ENCODE data around the gene RBM5.
"Not testable (repeated sequence)": the region's sequence is repeated elsewhere in the genome, so short reads cannot be mapped to it uniquely, and the experiment has no call there.

The RBM5 gene

GRCh38 chr3:50088725-50089608 is at the start of gene RBM5:
RBM5 (plus strand) TSS chr3:50088919; CDS start chr3:50090435, 1,516 bp downstream.
- peak; percentile 66 for DNase-seq

DNA sequence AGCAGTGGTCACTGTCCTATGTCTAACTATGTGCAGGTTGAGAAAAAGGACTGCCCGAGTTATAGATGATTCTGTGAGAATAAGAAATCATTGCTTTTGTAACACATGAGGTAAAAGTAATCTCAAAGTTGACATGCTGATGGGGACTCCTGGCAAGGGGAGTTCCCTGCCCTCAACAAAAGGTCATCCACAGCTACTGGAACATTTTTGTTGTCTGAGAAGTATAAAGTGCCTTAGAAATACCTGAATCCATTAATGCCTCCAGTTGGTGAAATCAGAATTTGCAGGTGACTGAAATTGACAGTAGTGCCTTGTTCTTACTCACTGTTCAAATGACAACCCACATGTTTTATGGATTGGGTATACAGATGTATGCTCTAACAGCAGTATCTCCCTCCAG is 43.7 kb upstream of the RBM5 start:
- DNase-seq, result no peak

GRCh38 chr3:50047426-50047825 is 41.3 kb upstream of the RBM5 start:
- no peak for DNase-seq

DNA sequence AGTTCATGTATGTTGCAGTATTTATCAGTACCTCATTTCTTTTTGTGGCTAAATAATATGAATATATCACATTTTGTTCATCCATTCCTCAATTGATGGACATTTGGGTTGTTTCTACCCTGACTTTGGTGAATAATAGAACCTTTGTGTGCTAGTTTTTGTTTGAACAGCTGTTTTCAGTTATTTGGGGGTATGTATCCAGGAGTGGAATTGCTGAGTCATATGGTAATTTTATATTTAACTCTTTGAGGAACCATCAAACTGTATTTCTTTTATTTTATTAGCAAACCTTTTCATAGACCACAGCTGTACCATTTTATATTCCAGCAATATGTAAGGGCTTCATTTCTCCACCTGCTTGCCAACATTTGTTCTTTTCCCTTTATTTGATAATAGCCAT is 38.4 kb upstream of the RBM5 start:
- no peak for DNase-seq

DNA sequence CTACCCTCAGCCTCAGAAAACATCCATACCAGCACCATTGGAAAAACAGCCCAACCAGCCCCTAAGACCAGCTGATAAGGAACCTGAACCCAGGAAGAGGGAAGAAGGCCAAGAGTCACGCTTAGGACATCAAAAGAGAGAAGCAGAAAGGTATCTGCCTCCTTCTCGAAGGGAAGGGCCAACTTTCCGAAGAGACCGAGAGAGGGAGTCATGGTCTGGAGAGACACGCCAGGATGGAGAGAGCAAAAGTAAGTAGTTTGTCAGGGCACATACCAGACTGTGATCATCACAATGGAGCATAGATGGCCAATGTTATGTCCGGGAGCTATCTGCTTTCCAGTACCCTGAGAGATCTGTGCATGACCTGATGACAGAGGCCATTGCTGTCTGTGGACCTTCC is 31.0 kb upstream of the RBM5 start:
- no peak for DNase-seq

DNA sequence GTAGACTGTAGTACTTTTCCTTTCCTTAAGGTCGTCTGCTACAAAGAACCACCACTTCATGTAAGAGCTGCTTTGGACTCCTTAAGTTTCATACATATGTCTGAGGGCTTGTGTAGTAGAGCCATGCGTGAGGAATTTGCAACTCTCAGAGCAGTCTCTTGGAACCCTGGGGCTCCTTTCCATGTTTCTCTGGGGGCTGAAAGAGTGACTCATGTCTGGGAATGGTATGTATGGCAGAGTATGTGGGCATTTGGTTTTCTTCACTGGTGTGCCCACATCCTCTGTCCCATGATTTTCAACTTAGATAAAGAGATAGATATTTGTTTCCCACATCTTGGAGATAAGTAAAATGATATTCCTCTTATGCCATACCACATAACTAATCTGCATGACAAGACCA is 20.6 kb upstream of the RBM5 start:
- no peak for DNase-seq

DNA sequence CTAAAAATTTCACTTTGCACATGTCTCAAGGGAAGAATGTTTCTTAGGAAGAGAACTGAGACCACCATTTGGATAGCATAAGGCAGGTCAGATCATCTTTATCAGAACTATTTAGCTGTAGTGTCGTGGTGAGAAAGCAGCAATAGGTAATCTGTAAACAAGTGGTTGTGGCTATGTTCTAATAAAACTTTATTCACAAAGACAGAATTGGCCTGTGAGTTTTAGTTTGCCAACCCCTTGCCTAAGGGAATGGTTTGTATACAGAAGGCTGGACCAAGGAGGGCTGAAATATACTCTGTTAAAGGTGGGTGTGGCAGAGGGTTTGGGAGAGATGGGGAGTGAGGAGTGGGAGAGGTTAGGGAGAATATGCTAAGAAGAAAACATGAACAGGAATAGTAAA is 10.6 kb upstream of the RBM5 start:
- DNase-seq, result no peak

DNA sequence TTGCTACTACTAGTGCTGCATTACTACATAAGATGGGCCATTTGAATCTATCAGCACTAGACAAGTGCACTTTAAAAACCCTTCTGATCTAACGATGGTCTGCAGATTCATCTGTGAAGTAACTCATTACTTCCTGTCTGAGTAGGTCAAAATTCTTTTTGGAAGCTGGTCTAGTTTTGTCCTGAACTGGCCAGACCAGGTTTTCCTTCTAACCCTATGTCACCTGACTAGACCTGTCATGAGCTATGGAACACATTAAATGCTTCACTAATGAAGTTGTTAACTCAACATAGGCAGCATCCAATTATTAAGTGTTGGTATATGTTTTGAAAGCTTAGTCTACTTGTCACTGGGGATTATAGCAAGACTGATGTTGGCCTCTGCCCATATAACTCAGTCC is 10.1 kb upstream of the RBM5 start:
- no peak for DNase-seq

GRCh38 chr3:50084951-50085350 is 3.8 kb upstream of the RBM5 start:
- not testable (repeated sequence) for DNase-seq

- DNase-seq, result no peak
Observed at GRCh38 chr3:50089609-50089945, 858 bp downstream of the RBM5 start.

DNA sequence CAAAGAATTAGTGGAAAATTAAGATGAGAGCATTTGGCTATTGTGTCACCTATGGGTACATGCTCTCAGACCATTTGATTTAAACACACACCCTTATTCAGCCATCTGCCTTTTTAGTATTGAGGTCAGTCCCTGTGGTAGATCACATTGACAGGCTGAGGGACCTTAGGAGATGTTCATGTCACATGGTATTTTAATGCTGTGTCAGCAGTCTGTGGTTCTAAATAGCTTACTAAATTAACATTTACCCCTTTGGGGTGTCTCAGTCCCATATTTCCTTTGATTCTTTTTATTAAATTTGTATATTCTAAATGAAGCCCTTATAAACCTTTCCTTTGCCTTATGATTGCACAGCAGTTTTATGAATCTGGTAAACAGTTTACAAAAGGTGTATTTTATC is 2.3 kb downstream of the RBM5 start:
- no peak for DNase-seq

DNA sequence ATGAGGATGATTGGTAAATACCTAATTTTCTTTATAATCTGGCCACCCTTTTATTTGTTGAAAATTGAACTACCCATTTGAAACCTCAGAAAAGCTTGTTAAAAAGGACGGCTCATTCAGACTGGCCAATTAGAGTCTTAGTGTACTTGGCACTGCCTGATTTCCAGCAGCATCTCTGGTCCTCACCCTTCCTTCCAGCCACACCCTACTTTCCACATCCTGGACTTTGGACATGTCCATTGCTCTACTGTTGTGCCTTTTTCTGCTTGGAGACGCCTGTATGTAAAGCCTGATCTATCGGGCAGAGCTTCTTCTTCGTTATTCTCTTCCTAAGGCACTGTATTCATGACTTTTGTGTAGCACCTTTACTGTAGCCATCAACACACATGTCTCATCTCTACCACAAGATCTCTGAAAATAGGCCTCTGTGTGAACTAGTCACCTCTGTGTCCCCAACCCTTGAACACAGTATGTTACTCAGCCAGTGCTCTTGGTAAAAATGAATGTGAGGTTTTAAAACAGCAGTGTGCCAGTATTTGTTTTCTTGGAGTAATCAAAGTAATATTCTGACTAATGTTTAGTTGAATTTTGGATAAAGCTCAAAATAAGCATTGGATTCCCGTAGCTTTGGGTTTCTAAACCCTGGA is 6.8 kb downstream of the RBM5 start:
- DNase-seq, result no peak

DNA sequence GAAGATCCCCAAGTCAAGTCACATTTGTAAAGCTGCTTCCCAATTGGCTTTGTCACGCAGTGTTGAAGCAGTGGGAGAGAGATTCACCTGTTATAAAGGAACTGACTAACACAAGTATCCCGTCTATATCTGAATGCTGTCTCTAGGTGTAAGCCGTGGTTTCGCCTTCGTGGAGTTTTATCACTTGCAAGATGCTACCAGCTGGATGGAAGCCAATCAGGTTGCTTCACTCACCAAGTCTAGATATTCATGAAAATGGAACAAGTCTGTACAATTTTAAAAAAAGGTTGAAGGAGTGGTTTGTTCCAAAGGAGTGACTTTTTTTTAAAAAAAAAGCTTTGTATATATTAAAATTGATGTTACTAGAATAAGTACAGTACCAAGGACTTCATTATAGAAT is 11.7 kb downstream of the RBM5 start:
- no peak for DNase-seq

DNA sequence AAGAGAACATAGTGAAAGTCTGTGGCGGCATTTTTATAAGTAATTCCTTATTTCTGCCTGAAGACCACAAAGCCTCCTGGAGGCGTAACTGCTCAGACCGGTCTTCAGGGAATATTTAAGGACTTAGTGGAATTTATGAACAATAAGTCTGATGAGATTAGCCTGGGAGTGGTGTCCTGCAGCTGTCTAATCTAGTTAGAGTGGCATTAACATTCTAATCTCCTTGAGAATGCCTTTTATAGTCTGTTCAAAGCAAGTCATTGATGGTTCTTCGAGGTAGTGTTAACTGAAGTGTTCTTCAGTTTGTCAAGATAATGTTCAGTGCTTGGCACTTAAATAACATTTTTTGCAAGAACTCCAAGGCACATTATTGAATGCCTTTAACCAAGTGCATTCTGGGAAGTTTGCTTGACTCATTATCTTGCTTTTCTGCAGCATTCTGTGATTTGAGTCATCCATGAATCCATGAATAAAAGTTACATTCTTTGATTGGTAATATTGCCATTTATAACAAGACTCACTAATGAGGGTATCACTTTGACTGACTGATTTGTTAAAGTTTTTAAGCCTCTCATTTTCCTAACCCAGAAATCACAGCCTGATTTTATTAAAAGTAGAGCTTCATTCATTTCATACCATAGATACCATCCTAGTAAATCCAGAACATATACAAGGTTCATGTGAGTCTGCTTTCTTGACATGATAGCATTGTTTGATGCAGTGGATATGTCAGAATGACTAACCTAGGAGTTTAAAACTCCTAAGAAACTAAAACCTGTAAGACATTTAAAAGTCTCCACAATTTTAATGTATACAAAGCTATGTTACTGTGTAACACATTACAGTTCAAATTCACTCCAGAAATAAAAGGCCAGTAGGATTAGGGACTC is 12.5 kb downstream of the RBM5 start:
- DNase-seq, result no peak

DNA sequence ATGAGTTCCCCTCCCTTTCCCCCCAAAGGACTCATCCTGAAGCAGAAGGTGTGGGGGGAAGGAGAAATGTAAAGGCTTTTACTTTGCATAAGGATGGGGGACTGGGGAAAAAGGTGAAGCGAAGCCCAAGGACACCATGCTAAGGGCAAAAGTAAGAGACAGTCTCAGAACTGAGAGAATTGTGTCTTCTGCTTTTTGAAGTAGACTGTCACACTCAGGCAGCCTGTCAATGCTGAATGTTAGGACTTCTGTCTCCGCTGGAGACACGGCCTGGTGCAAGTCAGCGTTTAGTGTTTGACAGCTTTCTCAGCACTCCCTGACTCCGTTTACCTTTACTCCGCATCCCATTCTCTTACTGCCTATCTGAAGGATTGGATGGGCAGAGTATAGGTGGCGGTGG is 13.8 kb downstream of the RBM5 start:
- no peak for DNase-seq

DNA sequence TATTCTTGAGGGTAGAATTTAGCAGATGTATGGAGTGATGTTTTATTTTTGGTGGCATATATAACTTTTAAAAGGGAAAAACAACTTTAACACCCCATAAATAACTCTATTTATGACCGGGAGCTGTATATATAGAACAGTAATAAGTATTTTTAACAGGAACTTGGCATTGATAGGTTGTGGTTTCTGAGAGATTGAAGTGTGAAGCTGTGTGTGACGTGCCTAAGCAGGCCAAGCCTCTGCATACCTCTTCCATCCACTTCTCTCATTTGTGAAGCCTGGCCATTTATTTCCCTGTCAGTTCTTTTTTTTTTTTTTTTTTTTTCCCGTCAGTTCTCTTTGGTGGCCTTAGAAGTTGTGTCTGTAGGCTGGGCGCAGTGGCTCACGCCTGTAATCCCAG is 23.0 kb downstream of the RBM5 start:
- no peak for DNase-seq

DNA sequence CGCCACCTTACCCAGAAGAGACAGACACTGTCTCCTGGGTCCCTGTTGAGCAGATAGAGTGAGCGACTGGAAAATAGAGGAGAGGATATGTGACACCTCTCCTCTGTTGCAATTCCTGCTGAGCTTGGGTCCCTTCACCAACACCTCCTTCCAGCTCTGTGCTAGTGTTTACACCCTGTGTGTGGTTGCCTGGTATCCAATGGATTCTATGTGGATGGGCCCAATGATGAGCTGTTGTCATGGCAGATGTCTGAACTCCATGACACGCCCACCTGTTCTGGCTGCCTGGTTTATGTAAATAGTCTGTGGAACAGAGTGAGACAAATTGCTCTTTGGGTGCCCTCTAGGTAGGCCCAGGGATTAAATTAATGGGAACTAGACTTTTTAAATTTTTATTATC is 23.7 kb downstream of the RBM5 start:
- peak; percentile 74 for DNase-seq

DNA sequence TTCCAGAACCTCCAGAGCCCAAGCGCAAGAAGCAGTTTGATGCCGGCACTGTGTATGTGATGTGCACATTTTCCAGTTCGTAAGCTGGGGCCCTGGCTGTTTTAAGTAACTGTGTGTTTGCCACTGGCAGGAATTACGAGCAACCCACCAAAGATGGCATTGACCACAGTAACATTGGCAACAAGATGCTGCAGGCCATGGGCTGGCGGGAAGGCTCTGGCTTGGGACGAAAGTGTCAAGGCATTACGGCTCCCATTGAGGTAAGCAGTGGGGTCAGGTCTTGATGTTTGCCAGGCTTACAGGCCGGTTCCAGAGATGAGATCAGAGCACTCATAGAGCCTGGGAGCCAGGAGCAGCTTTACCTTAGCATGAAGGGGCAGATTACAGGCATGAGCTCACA is 28.4 kb downstream of the RBM5 start:
- DNase-seq, result no peak

GRCh38 chr3:50118237-50118636 is 29.5 kb downstream of the RBM5 start:
- DNase-seq, result no peak

DNA sequence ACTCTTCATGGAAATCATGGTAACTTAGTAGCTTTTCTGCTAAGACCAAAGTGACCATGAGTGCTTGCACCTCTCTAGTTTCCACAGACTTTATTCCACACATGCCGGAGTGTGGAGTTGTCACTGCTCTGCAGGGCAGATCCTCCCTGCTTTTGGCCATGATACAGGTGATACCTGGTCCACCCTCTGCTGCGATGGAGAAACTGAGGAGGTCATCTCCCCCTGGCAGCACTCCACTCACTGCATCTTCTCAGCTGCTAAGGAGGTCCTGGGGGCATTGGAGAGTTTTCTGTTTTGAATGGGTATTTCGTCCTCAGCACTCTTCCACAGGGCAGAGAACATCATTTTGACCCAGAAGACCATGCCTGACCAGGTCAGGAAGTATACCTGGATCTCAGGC is 31.1 kb downstream of the RBM5 start:
- no peak for DNase-seq

GRCh38 chr3:50120364-50121071 is 31.8 kb downstream of the RBM5 start:
- no peak for DNase-seq

GRCh38 chr3:50121072-50122032 is 32.6 kb downstream of the RBM5 start:
- DNase-seq, result peak; percentile 10
